Fibroblast of lung (primary cell): ENCODE data around the gene EEF2. TPM values are rescaled to one million over a fixed set of nuclear protein-coding genes. Genes with fewer than 3 reads are reported as not detected.
A peak's percentile ranks its signal among the peaks of the same experiment; 100 is the strongest.

ENCODE experiments used
- DNase-seq, 2 donors: peaks; one replicate each; pipeline versions ENCODE4 v3.0.0 to v3.0.0-alpha.2; 2010; ENCODE audit warnings: low read depth in 2 of 2
- H2AFZ ChIP-seq: 2 replicates; pipeline ENCODE4 v1.5.1; 2012; ENCODE audit warnings: low read length, control low read depth, inconsistent platforms
- H3K27ac ChIP-seq: 2 replicates; pipeline ENCODE4 v1.5.1; 2011; ENCODE audit warnings: low read length, control low read depth; ENCODE audit not compliant: insufficient read depth
- H3K27me3 ChIP-seq: 2 replicates; pipeline ENCODE4 v1.5.1; 2011; ENCODE audit warnings: mild to moderate bottlenecking, low read length; ENCODE audit not compliant: control insufficient read depth, insufficient read depth
- H3K36me3 ChIP-seq: 2 replicates; pipeline ENCODE4 v1.5.1; 2011; ENCODE audit warnings: low read length; ENCODE audit not compliant: control insufficient read depth, insufficient read depth
- H3K4me1 ChIP-seq: 2 replicates; pipeline ENCODE4 v1.5.1; 2011; ENCODE audit warnings: low read length; ENCODE audit not compliant: control insufficient read depth, insufficient read depth; ENCODE audit errors: extremely low read depth
- H3K4me2 ChIP-seq: 2 replicates; pipeline ENCODE4 v1.5.1; 2011; ENCODE audit warnings: low read length, control low read depth; ENCODE audit not compliant: insufficient read depth; ENCODE audit errors: extremely low read depth
- H3K4me3 ChIP-seq, 4 experiments: fragments of 200-600 bp in 1 of 4; sonication (generic) in 1 of 4; replicated peaks in 1 of 4; 2 replicates each; pipeline ENCODE4 v1.5.1; 2011 to 2016; ENCODE audit warnings: low read length in 4 of 4, low read depth in 3 of 4, mild to moderate bottlenecking in 3 of 4, control low read depth in 2 of 4, inconsistent platforms in 1 of 4, mixed read lengths in 1 of 4; ENCODE audit not compliant: insufficient read depth in 1 of 4; ENCODE audit errors: control extremely low read depth in 1 of 4
- H3K79me2 ChIP-seq: 2 replicates; pipeline ENCODE4 v1.5.1; 2012; ENCODE audit warnings: mild to moderate bottlenecking, low read length, inconsistent platforms; ENCODE audit not compliant: control insufficient read depth, insufficient read depth
- H3K9ac ChIP-seq: 2 replicates; pipeline ENCODE4 v1.5.1; 2011; ENCODE audit warnings: mild to moderate bottlenecking, low read length, control low read depth; ENCODE audit not compliant: insufficient read depth
- H3K9me3 ChIP-seq: 2 replicates; pipeline ENCODE4 v1.5.1; 2012; ENCODE audit warnings: low read depth, low read length; ENCODE audit not compliant: control insufficient read depth, insufficient read depth
- H4K20me1 ChIP-seq: 2 replicates; pipeline ENCODE4 v1.5.1; 2011; ENCODE audit warnings: low read length; ENCODE audit not compliant: control insufficient read depth, insufficient read depth; ENCODE audit errors: extremely low read depth
- EZH2 ChIP-seq: IDR thresholded peaks from 2 replicates; pipeline ENCODE4 v1.5.1; 2012; ENCODE audit warnings: low read length, control low read depth, mild to moderate bottlenecking; ENCODE audit errors: missing control alignments
- polyA plus RNA-seq, 2 donors: library from polyadenylated mRNA; depleted of rRNA in 1 of 2; stranded (reverse) in 1 of 2; unstranded in 1 of 2; fragments of >200 nt; gene quantifications; 2 replicates each; pipeline ENCODE4 v1.2.1, GENCODE V29; 2011 to 2012; ENCODE audit warnings: missing spikeins in 1 of 2
- total RNA-seq: library from RNA; depleted of rRNA; stranded (reverse); fragments of >200 nt; gene quantifications from 2 replicates; pipeline ENCODE4 v1.2.1, GENCODE V29; 2014
- TF ChIP-seq, protein P1 (sequence below), 2 donors: IDR thresholded peaks in 1 of 2; conservative IDR thresholded peaks in 1 of 2; 1 replicate in 1 of 2; 2 replicates in 1 of 2; pipeline ENCODE4 v1.5.1; 2011 to 2012; ENCODE audit warnings: low read length in 2 of 2, control low read depth in 1 of 2, inconsistent platforms in 1 of 2, low read depth in 1 of 2, mild to moderate bottlenecking in 1 of 2

Gene EEF2
- total and polyA plus RNA-seq, 2 donors (not counting 1 experiment from before 2014, with no cell fraction given) = 976 to 2,646 TPM

DNA sequence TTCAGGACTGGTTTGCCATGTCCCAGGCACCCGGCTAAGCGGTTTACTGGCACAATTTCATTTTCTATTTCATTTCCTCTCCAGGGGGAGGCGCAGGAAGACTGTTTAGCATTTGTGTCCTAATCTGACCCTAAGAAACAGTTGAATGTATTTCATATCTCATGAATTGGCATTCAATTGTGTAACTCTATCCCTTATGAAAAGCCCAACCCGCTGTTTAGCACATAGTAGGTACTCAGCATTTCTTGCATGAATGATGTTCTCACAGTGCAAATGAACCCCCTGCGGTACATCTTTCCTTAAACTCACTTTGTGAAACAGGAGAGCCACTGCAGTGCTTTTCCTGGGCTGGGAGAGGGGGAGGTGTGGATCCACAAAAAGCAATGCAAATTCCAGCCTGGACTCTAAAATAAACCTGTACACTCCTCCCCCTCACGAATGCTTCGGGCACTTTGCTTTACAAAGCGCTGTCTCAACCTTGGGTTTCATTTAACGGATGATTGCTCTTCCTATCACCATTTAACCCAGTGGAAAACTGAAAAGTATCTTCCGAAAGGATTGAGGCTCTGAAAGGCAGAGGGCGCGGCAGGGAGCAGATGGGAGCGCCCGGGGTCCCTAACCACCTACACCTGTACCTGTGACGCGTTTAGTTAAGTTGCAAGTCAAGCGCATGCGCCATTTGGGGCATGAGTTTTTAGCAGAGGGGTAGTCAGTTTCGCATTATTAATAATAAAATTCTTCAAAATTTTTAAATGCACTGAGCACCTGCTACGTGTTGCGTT lies 1.2 kb upstream of the EEF2 start:
- Histone ChIP-seq H3K9me3 (no peaks in the 10 kb centered on the region), H3K27me3 (no peaks in the 10 kb centered on the region), H4K20me1 (peaks cover 6% of the 10 kb centered on the region), H3K4me3 (peak overlapping the region; percentile 82 to 99 (median 94)), H3K9ac (no peak overlapping the region), H3K27ac (no peak overlapping the region), H2AFZ (peak overlapping the region; percentile 33), H3K79me2 (peaks cover 38% of the 10 kb centered on the region), H3K36me3 (peaks cover 28% of the 10 kb centered on the region), H3K4me2 (peak overlapping the region; percentile 89), H3K4me1 (peaks cover 21% of the 10 kb centered on the region)
- peak; percentile 68 to 84 for DNase-seq
- no peak for TF ChIP-seq EZH2
- TF ChIP-seq, protein P1, sequence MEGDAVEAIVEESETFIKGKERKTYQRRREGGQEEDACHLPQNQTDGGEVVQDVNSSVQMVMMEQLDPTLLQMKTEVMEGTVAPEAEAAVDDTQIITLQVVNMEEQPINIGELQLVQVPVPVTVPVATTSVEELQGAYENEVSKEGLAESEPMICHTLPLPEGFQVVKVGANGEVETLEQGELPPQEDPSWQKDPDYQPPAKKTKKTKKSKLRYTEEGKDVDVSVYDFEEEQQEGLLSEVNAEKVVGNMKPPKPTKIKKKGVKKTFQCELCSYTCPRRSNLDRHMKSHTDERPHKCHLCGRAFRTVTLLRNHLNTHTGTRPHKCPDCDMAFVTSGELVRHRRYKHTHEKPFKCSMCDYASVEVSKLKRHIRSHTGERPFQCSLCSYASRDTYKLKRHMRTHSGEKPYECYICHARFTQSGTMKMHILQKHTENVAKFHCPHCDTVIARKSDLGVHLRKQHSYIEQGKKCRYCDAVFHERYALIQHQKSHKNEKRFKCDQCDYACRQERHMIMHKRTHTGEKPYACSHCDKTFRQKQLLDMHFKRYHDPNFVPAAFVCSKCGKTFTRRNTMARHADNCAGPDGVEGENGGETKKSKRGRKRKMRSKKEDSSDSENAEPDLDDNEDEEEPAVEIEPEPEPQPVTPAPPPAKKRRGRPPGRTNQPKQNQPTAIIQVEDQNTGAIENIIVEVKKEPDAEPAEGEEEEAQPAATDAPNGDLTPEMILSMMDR (conservative IDR thresholded peaks at IDR 0.05 in 1 of 2, IDR thresholded peaks at IDR 0.05 in 1 of 2; ENCODE audit: low read depth in 1 of 2, low read length in 2 of 2) = peak; percentile 36 to 60

DNA sequence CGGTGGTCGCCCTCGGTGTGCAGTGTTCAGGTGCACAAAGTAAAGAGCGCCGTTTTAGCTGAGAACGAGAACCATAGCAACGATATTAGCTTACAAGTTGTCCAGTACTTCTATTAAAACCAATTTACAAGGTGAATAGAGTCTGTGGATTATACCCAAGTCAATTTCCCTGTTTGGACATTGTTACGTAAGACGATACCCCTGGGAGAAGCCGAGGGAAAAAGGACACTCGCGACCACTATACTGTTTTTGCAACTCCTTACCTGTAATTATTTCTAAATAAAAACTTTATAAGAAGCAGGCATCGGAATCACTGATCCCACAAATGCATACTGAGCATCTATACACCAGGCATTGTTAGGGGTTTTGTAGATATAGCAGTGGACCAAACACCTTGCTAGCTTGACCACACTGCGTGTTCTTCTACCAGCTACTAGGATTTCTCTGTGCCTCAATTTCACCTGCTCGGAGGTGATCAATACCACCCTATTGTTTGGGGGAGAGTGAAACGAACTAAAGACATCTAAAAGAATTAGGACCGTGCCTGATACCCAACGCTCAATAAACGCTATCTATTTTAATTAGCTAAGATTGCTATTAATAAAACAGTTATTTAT lies 488 bp upstream of the EEF2 start:
- peaks cover 35% of the 10 kb centered on the region for H3K36me3 ChIP-seq
- H3K79me2 ChIP-seq = peaks cover 45% of the 10 kb centered on the region
- peak overlapping the region; percentile 54 for H2AFZ ChIP-seq
- H3K27ac ChIP-seq = no peak overlapping the region
- TF ChIP-seq, protein P1 (conservative IDR thresholded peaks at IDR 0.05 in 1 of 2, IDR thresholded peaks at IDR 0.05 in 1 of 2; ENCODE audit: low read depth in 1 of 2, low read length in 2 of 2) = no peak
- H3K9me3 ChIP-seq = no peaks in the 10 kb centered on the region
- DNase-seq = no peak
- H4K20me1 ChIP-seq = peaks cover 6% of the 10 kb centered on the region
- no peaks in the 10 kb centered on the region for H3K27me3 ChIP-seq
- peaks cover 22% of the 10 kb centered on the region for H3K4me1 ChIP-seq
- peak overlapping the region; percentile 89 for H3K4me2 ChIP-seq
- H3K9ac ChIP-seq = no peak overlapping the region
- peak overlapping the region; percentile 82 to 99 (median 94) for H3K4me3 ChIP-seq

DNA sequence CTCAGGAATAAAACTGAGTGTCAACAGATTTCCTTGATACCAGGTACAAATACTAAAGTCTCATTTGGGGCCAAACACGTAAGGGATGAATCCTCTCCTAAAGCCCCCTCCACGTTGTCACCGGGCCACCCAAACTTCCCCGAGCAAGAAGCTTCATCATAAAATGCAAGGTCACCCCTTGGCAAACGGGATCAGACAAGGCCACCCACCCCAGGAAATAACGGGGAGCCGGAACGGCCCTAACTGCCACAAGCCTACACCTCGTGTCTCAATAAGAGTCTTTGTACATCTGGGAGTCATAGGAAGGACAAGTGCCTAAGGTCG lies 717 bp downstream of the EEF2 start:
- peak overlapping the region; percentile 94 for H3K27ac ChIP-seq
- no peak overlapping the region for H2AFZ ChIP-seq
- TF ChIP-seq, protein P1 (conservative IDR thresholded peaks at IDR 0.05 in 1 of 2, IDR thresholded peaks at IDR 0.05 in 1 of 2; ENCODE audit: low read depth in 1 of 2, low read length in 2 of 2) = no peak
- no peak for TF ChIP-seq EZH2
- H3K4me1 ChIP-seq = peaks cover 22% of the 10 kb centered on the region
- H3K4me3 ChIP-seq = peak overlapping the region; percentile 82 to 99 (median 94)
- H3K9me3 ChIP-seq = no peaks in the 10 kb centered on the region
- H3K4me2 ChIP-seq = peak overlapping the region; percentile 44
- H3K27me3 ChIP-seq = no peaks in the 10 kb centered on the region
- H3K9ac ChIP-seq = peak overlapping the region; percentile 94
- H4K20me1 ChIP-seq = peaks cover 9% of the 10 kb centered on the region
- no peak for DNase-seq
- peaks cover 47% of the 10 kb centered on the region for H3K36me3 ChIP-seq
- H3K79me2 ChIP-seq = peaks cover 57% of the 10 kb centered on the region
